HepG2 (cell line): ENCODE data around the gene ACAA2. TPM values are rescaled to one million over a fixed set of nuclear protein-coding genes. Genes with fewer than 3 reads are reported as not detected.

Experiments used
- ATAC-seq: fragments of 200-7000 bp; cut with Tn5 transposase; 3 replicates; pipeline ENCODE4 v1.9.1; 2020; ENCODE audit warnings: mild to moderate bottlenecking, moderate library complexity
- BruUV-seq: library from RNA; stranded (reverse); fragments of 400-500 nt; replicated peaks from 2 replicates; lab custom pipeline; 2021; lab: Mats Ljungman, UMichigan
- CTCF ChIA-PET: fragments of 300-600 bp; formaldehyde crosslinking; extraction: SDS; loops from one replicate; lab custom pipeline; 2021; ENCODE audit warnings: low total read pairs, inconsistent platforms, low intra/inter-chr PET ratio; lab: Yijun Ruan, JAX
- POLR2A ChIA-PET: fragments of 350-600 bp; sonication (Branson Sonifier 250); formaldehyde crosslinking; loops from one replicate; lab custom pipeline; 2020; ENCODE audit warnings: antibody characterized with exemption, inconsistent platforms; lab: Yijun Ruan, JAX
- DNase-seq: peaks from one replicate; pipeline ENCODE4 v3.0.0-alpha.2; 2015; ENCODE audit warnings: low spot score
- FAIRE-seq: peaks from 3 replicates; lab custom pipeline; 2011; peaks lifted over from hg19 to GRCh38; lab: Jason Lieb, UNC
- H2AFZ ChIP-seq: one replicate; pipeline ENCODE4 v1.6.1; 2011; ENCODE audit warnings: low read length, inconsistent platforms
- H3K27ac ChIP-seq: fragments of 300-600 bp; 3 replicates; pipeline ENCODE4 v1.8.0; 2011; ENCODE audit warnings: mixed run types, mild to moderate bottlenecking, mixed read lengths, low read length, inconsistent platforms; ENCODE audit not compliant: insufficient read depth; ENCODE audit errors: extremely low read length
- H3K27me3 ChIP-seq, 2 experiments: fragments of 200-600 bp in 1 of 2; 2 replicates in 1 of 2; 3 replicates in 1 of 2; pipeline versions ENCODE4 v1.6.0 to v1.8.0; 2011; ENCODE audit warnings: low read length in 2 of 2, mild to moderate bottlenecking in 2 of 2, moderate library complexity in 2 of 2, inconsistent platforms in 1 of 2; ENCODE audit not compliant: insufficient read depth in 2 of 2, control insufficient read depth in 1 of 2
- H3K36me3 ChIP-seq, 2 experiments: fragments of 200-600 bp in 1 of 2; replicated peaks in 1 of 2; 2 replicates in 1 of 2; 3 replicates in 1 of 2; pipeline versions ENCODE4 v1.5.1 to v1.8.0; 2011; ENCODE audit warnings: low read length in 2 of 2, inconsistent platforms in 1 of 2; ENCODE audit not compliant: insufficient read depth in 2 of 2, control insufficient read depth in 1 of 2
- H3K4me1 ChIP-seq: 2 replicates; pipeline ENCODE4 v1.5.1; 2012; ENCODE audit warnings: low read length, inconsistent platforms; ENCODE audit not compliant: insufficient read depth
- H3K4me2 ChIP-seq: 2 replicates; pipeline ENCODE4 v1.6.0; 2011; ENCODE audit warnings: low read depth, low read length, inconsistent platforms
- H3K4me3 ChIP-seq, 3 experiments: fragments of 200-600 bp in 1 of 3; sonication (generic), shearing (Covaris generic) in 1 of 3; replicated peaks in 1 of 3; 2 replicates each; pipeline ENCODE4 v1.5.1; 2011 to 2016; ENCODE audit warnings: low read length in 3 of 3, inconsistent platforms in 2 of 3, low read depth in 2 of 3, mild to moderate bottlenecking in 2 of 3, control low read depth in 1 of 3, mixed read lengths in 1 of 3; ENCODE audit not compliant: insufficient read depth in 1 of 3
- H3K79me2 ChIP-seq: one replicate; pipeline ENCODE4 v1.6.1; 2011; ENCODE audit warnings: low read length, inconsistent platforms; ENCODE audit not compliant: insufficient read depth
- H3K9ac ChIP-seq: 2 replicates; pipeline ENCODE4 v1.6.0; 2011; ENCODE audit warnings: mild to moderate bottlenecking, low read depth, low read length, inconsistent platforms; ENCODE audit not compliant: insufficient read depth
- H3K9me3 ChIP-seq: 2 replicates; pipeline ENCODE4 v1.5.1; 2012; ENCODE audit warnings: mild to moderate bottlenecking, low read length
- H4K20me1 ChIP-seq: 2 replicates; pipeline ENCODE4 v1.6.0; 2011; ENCODE audit warnings: inconsistent platforms, mild to moderate bottlenecking, low read length, moderate library complexity; ENCODE audit not compliant: insufficient read depth
- GLI4 ChIP-seq: sonication (generic); formaldehyde crosslinking; IDR thresholded peaks from 2 replicates; pipeline ENCODE4 v1.5.1; 2020; ENCODE audit warnings: missing genetic modification reagents, mild to moderate bottlenecking, moderate library complexity, borderline replicate concordance
- PPARG ChIP-seq: conservative IDR thresholded peaks from 2 replicates; pipeline ENCODE4 v1.6.1; 2016; ENCODE audit warnings: missing biosample characterization, missing genetic modification reagents
- ZNF484 ChIP-seq: sonication (generic); formaldehyde crosslinking; IDR thresholded peaks from 2 replicates; pipeline ENCODE4 v1.5.1; 2020; ENCODE audit warnings: mild to moderate bottlenecking, low read depth, missing genetic modification reagents, borderline replicate concordance
- ZNF549 ChIP-seq: sonication (generic); formaldehyde crosslinking; IDR thresholded peaks from 2 replicates; pipeline ENCODE4 v1.5.0; 2020; ENCODE audit warnings: missing genetic modification reagents
- ZNF780A ChIP-seq: sonication (generic); formaldehyde crosslinking; IDR thresholded peaks from 2 replicates; pipeline ENCODE4 v1.8.0; 2022; ENCODE audit warnings: mild to moderate bottlenecking, missing genetic modification reagents, moderate library complexity
- ZNF891 ChIP-seq: sonication (generic); formaldehyde crosslinking; IDR thresholded peaks from 2 replicates; pipeline ENCODE4 v1.5.0; 2020; ENCODE audit warnings: mild to moderate bottlenecking, missing genetic modification reagents
- WGBS: methylation state at CpG from one replicate; pipeline ENCODE4 v1.1.6; 2017; ENCODE audit warnings: low lambda C conversion rate; 5-methylcytosine and 5-hydroxymethylcytosine counted together
- in situ Hi-C: cut with HindIII; loops from 2 replicates; pipeline ENCODE4 v1.10.0; 2017; ENCODE audit warnings: low pct_unique_long_range_greater_than_20kb; ENCODE audit not compliant: extremely low pct_ligation_motif_present
- intact Hi-C: fragments of 100-400 bp; cut with micrococcal nuclease; formaldehyde crosslinking; loops from one replicate; pipeline ENCODE4 v1.10.0; 2022; ENCODE audit not compliant: unreplicated experiment
- polyA plus RNA-seq, 8 experiments: library from polyadenylated mRNA; depleted of rRNA in 3 of 8; stranded (reverse) in 7 of 8; unstranded in 1 of 8; fragments of >200 nt; fragmentation: Illumina TruSeq in 4 of 8; extraction: Trizol in 4 of 8; gene quantifications; 2 replicates each; pipeline versions ENCODE4 v1.2.1 to v1.2.3, GENCODE V29; 2011 to 2016; ENCODE audit warnings: low read depth in 4 of 8, missing spikeins in 1 of 8, mixed read lengths in 1 of 8; ENCODE audit not compliant: insufficient read depth in 1 of 8
- total RNA-seq, 5 experiments: library from RNA; depleted of rRNA; stranded (reverse); fragments of >200 nt; fragmentation: Illumina TruSeq; extraction: Trizol; gene quantifications; 2 replicates each; pipeline ENCODE4 v1.2.3, GENCODE V29; 2016; ENCODE audit warnings: low read depth in 1 of 5
- TF ChIP-seq, protein P1 (sequence below): sonication (generic); formaldehyde crosslinking; IDR thresholded peaks from 2 replicates; pipeline ENCODE4 v1.4.0; 2020; ENCODE audit warnings: missing genetic modification reagents
- TF ChIP-seq, protein P2 (sequence below): IDR thresholded peaks from 2 replicates; pipeline ENCODE4 v1.6.1; 2016; ENCODE audit warnings: missing compliant biosample characterization, missing genetic modification reagents, borderline replicate concordance
- TF ChIP-seq, protein P3 (sequence below): sonication (generic); formaldehyde crosslinking; IDR thresholded peaks from 2 replicates; pipeline ENCODE4 v1.4.0; 2020; ENCODE audit warnings: missing genetic modification reagents
- TF ChIP-seq, protein P4 (sequence below): IDR thresholded peaks from 2 replicates; pipeline ENCODE4 v1.4.0; 2020; ENCODE audit warnings: mild to moderate bottlenecking, missing genetic modification reagents

The ACAA2 gene
- total and polyA plus RNA-seq, 2 of the 13 experiments (the other 11 are each of a cell fraction or from before 2014, with no cell fraction given) = 51.6 to 182 TPM

DNA sequence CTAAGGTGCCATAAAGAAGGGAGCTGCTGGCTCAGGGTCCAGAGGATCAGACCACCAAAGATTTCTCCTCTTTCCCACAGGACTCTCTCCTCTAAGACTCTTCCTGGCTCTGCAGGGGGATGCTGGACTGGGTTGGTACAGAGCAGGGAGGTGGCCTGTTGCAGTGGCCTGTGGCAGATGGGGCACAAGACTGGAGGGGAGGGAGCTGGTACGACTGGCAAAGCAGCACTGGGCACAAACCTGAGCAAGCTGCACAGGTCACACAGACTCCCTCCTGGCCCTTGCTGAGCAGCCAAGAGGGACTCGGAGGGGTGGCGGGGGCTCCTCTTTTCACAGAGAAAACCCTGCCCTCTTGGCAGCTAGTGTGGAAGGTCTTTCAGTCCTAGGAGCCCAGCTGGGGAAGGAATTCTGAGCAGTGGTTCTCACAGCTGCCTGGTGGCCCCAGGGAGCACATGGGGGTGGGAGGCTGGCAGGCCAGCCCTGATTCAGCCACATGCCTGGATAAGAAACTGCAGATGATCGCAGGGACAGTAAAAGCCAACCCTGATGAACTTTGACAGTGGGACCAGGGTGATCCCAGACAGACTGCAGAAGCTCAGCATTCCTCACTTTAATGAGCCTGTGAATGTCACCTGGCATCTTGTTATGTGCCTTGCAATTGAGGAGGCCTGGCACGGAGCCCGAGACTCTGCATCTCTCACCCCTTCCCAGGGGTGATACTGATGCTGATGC is 32.5 kb upstream of the ACAA2 start:
- BruUV-seq = no TSS peak
- no peak overlapping the region for H3K4me2 ChIP-seq
- no peak for DNase-seq
- no peaks in the 10 kb centered on the region for H3K9me3 ChIP-seq
- in situ Hi-C loops = no loop called here
- intact Hi-C loops = no loop called here
- no peaks in the 10 kb centered on the region for H3K79me2 ChIP-seq
- H3K27ac ChIP-seq = no peak overlapping the region
- ATAC-seq = no peak
- no peak overlapping the region for H3K4me3 ChIP-seq
- H3K9ac ChIP-seq = no peak overlapping the region
- no peak overlapping the region for H2AFZ ChIP-seq
- no peaks in the 10 kb centered on the region for H3K27me3 ChIP-seq
- no peaks in the 10 kb centered on the region for H4K20me1 ChIP-seq
- POLR2A ChIA-PET = interaction anchor here (0.8 kb wide), 1 partner anchor 12 kb away, joined by 3 read pairs; no protein-coding TSS in a partner anchor
- no CpG with 5 or more reads among the region's 6 CpGs for WGBS
- 0 out of 2 replicates have a peak, but pooled peaks cover 14% of the 10 kb centered on the region for H3K4me1 ChIP-seq
- CTCF ChIA-PET = no interaction called here
- no peak for FAIRE-seq
- peaks cover 12 to 34% of the 10 kb centered on the region in 2 experiments for H3K36me3 ChIP-seq
- TF ChIP-seq ZNF549 (CRISPR knock-in tag) (no peak), ZNF484 (CRISPR knock-in tag) (no peak), PPARG (no peak), ZNF891 (no peak), ZNF780A (CRISPR knock-in tag) (no peak), GLI4 (CRISPR knock-in tag) (no peak)
- TF ChIP-seq, protein P1, sequence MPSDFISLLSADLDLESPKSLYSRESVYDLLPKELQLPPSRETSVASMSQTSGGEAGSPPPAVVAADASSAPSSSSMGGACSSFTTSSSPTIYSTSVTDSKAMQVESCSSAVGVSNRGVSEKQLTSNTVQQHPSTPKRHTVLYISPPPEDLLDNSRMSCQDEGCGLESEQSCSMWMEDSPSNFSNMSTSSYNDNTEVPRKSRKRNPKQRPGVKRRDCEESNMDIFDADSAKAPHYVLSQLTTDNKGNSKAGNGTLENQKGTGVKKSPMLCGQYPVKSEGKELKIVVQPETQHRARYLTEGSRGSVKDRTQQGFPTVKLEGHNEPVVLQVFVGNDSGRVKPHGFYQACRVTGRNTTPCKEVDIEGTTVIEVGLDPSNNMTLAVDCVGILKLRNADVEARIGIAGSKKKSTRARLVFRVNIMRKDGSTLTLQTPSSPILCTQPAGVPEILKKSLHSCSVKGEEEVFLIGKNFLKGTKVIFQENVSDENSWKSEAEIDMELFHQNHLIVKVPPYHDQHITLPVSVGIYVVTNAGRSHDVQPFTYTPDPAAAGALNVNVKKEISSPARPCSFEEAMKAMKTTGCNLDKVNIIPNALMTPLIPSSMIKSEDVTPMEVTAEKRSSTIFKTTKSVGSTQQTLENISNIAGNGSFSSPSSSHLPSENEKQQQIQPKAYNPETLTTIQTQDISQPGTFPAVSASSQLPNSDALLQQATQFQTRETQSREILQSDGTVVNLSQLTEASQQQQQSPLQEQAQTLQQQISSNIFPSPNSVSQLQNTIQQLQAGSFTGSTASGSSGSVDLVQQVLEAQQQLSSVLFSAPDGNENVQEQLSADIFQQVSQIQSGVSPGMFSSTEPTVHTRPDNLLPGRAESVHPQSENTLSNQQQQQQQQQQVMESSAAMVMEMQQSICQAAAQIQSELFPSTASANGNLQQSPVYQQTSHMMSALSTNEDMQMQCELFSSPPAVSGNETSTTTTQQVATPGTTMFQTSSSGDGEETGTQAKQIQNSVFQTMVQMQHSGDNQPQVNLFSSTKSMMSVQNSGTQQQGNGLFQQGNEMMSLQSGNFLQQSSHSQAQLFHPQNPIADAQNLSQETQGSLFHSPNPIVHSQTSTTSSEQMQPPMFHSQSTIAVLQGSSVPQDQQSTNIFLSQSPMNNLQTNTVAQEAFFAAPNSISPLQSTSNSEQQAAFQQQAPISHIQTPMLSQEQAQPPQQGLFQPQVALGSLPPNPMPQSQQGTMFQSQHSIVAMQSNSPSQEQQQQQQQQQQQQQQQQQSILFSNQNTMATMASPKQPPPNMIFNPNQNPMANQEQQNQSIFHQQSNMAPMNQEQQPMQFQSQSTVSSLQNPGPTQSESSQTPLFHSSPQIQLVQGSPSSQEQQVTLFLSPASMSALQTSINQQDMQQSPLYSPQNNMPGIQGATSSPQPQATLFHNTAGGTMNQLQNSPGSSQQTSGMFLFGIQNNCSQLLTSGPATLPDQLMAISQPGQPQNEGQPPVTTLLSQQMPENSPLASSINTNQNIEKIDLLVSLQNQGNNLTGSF (CRISPR knock-in tag) = no peak
- TF ChIP-seq, protein P2, sequence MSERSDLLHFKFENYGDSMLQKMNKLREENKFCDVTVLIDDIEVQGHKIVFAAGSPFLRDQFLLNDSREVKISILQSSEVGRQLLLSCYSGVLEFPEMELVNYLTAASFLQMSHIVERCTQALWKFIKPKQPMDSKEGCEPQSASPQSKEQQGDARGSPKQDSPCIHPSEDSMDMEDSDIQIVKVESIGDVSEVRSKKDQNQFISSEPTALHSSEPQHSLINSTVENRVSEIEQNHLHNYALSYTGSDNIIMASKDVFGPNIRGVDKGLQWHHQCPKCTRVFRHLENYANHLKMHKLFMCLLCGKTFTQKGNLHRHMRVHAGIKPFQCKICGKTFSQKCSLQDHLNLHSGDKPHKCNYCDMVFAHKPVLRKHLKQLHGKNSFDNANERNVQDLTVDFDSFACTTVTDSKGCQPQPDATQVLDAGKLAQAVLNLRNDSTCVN (CRISPR knock-in tag) = no peak
- TF ChIP-seq, protein P3, sequence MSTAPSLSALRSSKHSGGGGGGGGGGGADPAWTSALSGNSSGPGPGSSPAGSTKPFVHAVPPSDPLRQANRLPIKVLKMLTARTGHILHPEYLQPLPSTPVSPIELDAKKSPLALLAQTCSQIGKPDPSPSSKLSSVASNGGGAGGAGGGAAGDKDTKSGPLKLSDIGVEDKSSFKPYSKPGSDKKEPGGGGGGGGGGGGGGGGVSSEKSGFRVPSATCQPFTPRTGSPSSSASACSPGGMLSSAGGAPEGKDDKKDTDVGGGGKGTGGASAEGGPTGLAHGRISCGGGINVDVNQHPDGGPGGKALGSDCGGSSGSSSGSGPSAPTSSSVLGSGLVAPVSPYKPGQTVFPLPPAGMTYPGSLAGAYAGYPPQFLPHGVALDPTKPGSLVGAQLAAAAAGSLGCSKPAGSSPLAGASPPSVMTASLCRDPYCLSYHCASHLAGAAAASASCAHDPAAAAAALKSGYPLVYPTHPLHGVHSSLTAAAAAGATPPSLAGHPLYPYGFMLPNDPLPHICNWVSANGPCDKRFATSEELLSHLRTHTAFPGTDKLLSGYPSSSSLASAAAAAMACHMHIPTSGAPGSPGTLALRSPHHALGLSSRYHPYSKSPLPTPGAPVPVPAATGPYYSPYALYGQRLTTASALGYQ (CRISPR knock-in tag) = no peak
- TF ChIP-seq, protein P4, sequence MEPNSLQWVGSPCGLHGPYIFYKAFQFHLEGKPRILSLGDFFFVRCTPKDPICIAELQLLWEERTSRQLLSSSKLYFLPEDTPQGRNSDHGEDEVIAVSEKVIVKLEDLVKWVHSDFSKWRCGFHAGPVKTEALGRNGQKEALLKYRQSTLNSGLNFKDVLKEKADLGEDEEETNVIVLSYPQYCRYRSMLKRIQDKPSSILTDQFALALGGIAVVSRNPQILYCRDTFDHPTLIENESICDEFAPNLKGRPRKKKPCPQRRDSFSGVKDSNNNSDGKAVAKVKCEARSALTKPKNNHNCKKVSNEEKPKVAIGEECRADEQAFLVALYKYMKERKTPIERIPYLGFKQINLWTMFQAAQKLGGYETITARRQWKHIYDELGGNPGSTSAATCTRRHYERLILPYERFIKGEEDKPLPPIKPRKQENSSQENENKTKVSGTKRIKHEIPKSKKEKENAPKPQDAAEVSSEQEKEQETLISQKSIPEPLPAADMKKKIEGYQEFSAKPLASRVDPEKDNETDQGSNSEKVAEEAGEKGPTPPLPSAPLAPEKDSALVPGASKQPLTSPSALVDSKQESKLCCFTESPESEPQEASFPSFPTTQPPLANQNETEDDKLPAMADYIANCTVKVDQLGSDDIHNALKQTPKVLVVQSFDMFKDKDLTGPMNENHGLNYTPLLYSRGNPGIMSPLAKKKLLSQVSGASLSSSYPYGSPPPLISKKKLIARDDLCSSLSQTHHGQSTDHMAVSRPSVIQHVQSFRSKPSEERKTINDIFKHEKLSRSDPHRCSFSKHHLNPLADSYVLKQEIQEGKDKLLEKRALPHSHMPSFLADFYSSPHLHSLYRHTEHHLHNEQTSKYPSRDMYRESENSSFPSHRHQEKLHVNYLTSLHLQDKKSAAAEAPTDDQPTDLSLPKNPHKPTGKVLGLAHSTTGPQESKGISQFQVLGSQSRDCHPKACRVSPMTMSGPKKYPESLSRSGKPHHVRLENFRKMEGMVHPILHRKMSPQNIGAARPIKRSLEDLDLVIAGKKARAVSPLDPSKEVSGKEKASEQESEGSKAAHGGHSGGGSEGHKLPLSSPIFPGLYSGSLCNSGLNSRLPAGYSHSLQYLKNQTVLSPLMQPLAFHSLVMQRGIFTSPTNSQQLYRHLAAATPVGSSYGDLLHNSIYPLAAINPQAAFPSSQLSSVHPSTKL (CRISPR knock-in tag) = no peak
